Measurements from ENCODE around the gene GCA.

The GCA gene

DNA sequence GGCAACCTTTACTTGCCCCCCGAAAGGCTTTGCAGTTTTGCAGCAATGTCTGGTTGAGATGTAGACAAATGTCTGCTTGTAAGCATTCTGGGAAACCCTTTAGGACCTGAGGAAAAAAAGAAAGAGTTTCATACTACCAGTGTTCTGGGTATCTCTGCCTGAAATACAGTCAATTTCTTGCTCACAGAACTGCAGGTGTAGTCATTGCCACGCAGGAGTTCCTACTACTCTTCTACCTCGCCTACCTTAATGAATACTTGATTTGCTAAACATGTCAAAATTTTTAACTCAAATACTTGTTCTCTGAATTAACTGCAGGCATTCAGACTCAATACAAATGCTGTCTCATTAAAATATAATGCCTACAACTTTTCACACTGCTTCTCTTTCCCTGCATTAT, 56.4 kb downstream of the GCA start:
- H3K27me3 ChIP-seq (replicated peaks; ENCODE audit: control insufficient read depth, insufficient read depth, low read length, poor library complexity, severe bottlenecking), result no peaks in the 10 kb centered on the region
- no peak overlapping the region for H3K4me3 ChIP-seq (ENCODE audit: insufficient read depth, low read depth, low read length, poor library complexity, severe bottlenecking)
- H3K27ac ChIP-seq (ENCODE audit: insufficient read depth, low read length, poor library complexity, severe bottlenecking), result no peak overlapping the region
- DNase-seq, result no peak
- H3K4me1 ChIP-seq (ENCODE audit: control insufficient read depth, insufficient read depth, low read length, poor library complexity, severe bottlenecking), result no peaks in the 10 kb centered on the region
- no peaks in the 10 kb centered on the region for H3K9me3 ChIP-seq (ENCODE audit: control insufficient read depth, low read length)
- H3K36me3 ChIP-seq (ENCODE audit: control insufficient read depth, insufficient read depth, low read length), result no peaks in the 10 kb centered on the region

DNA sequence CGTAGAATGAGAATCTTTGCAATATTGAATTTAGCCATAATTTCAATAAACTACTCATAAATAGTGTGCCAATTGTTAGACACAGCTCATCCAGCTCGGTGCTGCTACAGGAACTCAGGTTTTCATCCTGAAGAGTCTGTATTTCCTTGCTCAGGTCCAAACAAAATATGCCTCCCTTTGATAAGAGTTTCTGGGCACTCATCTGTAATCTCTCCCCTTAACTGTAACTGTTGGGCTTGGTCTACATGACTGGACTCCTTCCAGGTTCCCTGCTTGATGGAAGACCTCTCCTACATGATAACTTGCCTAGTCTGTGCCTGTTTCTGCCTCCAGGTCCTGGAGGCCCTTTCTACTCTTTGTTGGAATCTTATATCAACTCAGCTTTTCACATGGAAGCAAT, 57.9 kb downstream of the GCA start:
- no peaks in the 10 kb centered on the region for H3K9me3 ChIP-seq (ENCODE audit: control insufficient read depth, low read length)
- H3K36me3 ChIP-seq (ENCODE audit: control insufficient read depth, insufficient read depth, low read length), result no peaks in the 10 kb centered on the region
- no peak for DNase-seq
- no peaks in the 10 kb centered on the region for H3K27me3 ChIP-seq (replicated peaks; ENCODE audit: control insufficient read depth, insufficient read depth, low read length, poor library complexity, severe bottlenecking)
- H3K27ac ChIP-seq (ENCODE audit: insufficient read depth, low read length, poor library complexity, severe bottlenecking), result no peak overlapping the region
- H3K4me3 ChIP-seq (ENCODE audit: insufficient read depth, low read depth, low read length, poor library complexity, severe bottlenecking), result no peak overlapping the region
- H3K4me1 ChIP-seq (ENCODE audit: control insufficient read depth, insufficient read depth, low read length, poor library complexity, severe bottlenecking), result no peaks in the 10 kb centered on the region

DNA sequence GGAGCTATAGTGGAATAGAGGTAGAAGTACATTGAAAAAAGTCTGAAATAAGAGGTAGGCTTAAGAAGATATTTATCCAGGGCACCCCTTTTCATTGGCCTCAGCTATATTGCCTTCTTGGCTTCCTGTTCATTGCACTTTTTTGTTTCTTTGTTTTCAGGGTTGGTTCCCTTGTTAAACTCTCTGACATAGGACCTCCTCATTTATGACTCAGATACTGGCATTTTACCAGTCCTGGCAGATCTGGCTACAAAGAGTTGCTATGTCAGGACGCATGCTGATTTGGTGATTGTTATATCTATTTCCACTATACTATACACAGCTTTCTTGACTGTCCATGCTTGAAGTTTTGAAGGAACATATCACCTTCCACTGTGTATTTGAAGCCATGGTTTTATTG, 60.0 kb downstream of the GCA start:
- H3K4me1 ChIP-seq (ENCODE audit: control insufficient read depth, insufficient read depth, low read length, poor library complexity, severe bottlenecking), result no peaks in the 10 kb centered on the region
- no peak overlapping the region for H3K4me3 ChIP-seq (ENCODE audit: insufficient read depth, low read depth, low read length, poor library complexity, severe bottlenecking)
- H3K27ac ChIP-seq (ENCODE audit: insufficient read depth, low read length, poor library complexity, severe bottlenecking), result no peak overlapping the region
- H3K27me3 ChIP-seq (replicated peaks; ENCODE audit: control insufficient read depth, insufficient read depth, low read length, poor library complexity, severe bottlenecking), result no peaks in the 10 kb centered on the region
- no peaks in the 10 kb centered on the region for H3K36me3 ChIP-seq (ENCODE audit: control insufficient read depth, insufficient read depth, low read length)
- DNase-seq, result no peak
- no peaks in the 10 kb centered on the region for H3K9me3 ChIP-seq (ENCODE audit: control insufficient read depth, low read length)
